ENCODE measurements around the gene NCAM1.

NCAM1 gene

GRCh38 chr11:112975493-112975892 is 14.3 kb downstream of the NCAM1 start:
- Histone ChIP-seq H3K4me3 (no peak overlapping the region), H3K36me3 (no peaks in the 10 kb centered on the region), H3K9me3 (replicated peaks in 1 of 11) (no peaks in the 10 kb centered on the region), H3K4me1 (peaks cover 0 to 54% (median 9%) of the 10 kb centered on the region in 10 experiments; a peak in 11 of 20 replicates), H3K27me3 (0 out of 22 replicates have a peak, but pooled peaks cover 0 to 7% (median 0%) of the 10 kb centered on the region in 11 experiments), H3K9ac (no peak overlapping the region), H3K4me2 (no peak overlapping the region), H4K20me1 (no peaks in the 10 kb centered on the region), H3K27ac (no peak overlapping the region)
- no peak for TF ChIP-seq Cebpa-rat (IDR thresholded peaks at IDR 0.05)

- H3K36me3 ChIP-seq: no peaks in the 10 kb centered on the region
- H3K27me3 ChIP-seq: 0 out of 22 replicates have a peak, but pooled peaks cover 0 to 7% (median 0%) of the 10 kb centered on the region in 11 experiments
- H3K9me3 ChIP-seq (replicated peaks in 1 of 11): no peaks in the 10 kb centered on the region
- peak overlapping the region in 4 of 11 experiments; percentile 5 to 54 (median 32); a peak in 7 of 22 replicates for H3K27ac ChIP-seq
- H3K4me2 ChIP-seq: peak overlapping the region in 7 of 11 experiments; percentile 17 to 70 (median 57); a peak in 13 of 22 replicates
- no peak overlapping the region for H3K9ac ChIP-seq
- H4K20me1 ChIP-seq: no peaks in the 10 kb centered on the region
- H3K4me1 ChIP-seq: peaks cover 0 to 45% (median 7%) of the 10 kb centered on the region in 10 experiments; a peak in 11 of 20 replicates
- peak in 7 of 11 experiments; percentile 31 to 92 (median 59); a peak in 15 of 22 replicates for TF ChIP-seq Cebpa-rat (IDR thresholded peaks at IDR 0.05)
- no peak overlapping the region for H3K4me3 ChIP-seq
Measured at GRCh38 chr11:112977755-112978154, 16.5 kb downstream of the NCAM1 start.

- H3K27ac ChIP-seq: no peak overlapping the region
- H3K36me3 ChIP-seq: no peaks in the 10 kb centered on the region
- TF ChIP-seq Cebpa-rat (IDR thresholded peaks at IDR 0.05): no peak
- no peaks in the 10 kb centered on the region for H3K27me3 ChIP-seq
- H4K20me1 ChIP-seq: no peaks in the 10 kb centered on the region
- no peak overlapping the region for H3K9ac ChIP-seq
- no peak overlapping the region for H3K4me2 ChIP-seq
- no peak overlapping the region for H3K4me3 ChIP-seq
- H3K9me3 ChIP-seq (replicated peaks in 1 of 11): peaks cover 12 to 28% (median 21%) of the 10 kb centered on the region in 11 experiments
- H3K4me1 ChIP-seq: peaks cover 0 to 4% (median 0%) of the 10 kb centered on the region in 10 experiments; a peak in 4 of 20 replicates
Measured at GRCh38 chr11:112983887-112984286, 22.7 kb downstream of the NCAM1 start.

DNA sequence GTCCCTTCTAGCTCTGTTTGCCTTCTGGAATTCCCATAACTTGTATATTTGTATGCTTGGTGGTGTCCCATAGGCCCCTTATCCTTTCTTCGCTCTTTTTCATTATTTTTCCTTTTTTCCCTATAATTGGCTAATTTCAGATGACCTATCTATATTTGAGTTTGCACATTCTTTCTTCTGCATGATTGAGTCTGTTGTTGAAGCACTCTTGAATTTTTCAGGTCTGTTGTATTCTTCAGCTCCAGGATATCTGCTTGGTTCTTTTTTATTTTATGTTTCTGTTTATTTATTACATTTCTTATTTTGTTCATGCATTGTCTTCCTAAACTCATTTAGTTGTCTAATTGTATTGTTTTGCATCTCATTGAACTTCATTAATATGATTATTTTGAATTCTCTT is 28.0 kb downstream of the NCAM1 start:
- Histone ChIP-seq H3K4me3 (no peak overlapping the region), H3K9me3 (replicated peaks in 1 of 11) (peaks cover 32 to 49% (median 38%) of the 10 kb centered on the region in 11 experiments), H3K9ac (no peak overlapping the region), H3K27me3 (no peaks in the 10 kb centered on the region), H3K4me1 (no peaks in the 10 kb centered on the region), H3K4me2 (no peak overlapping the region), H3K36me3 (no peaks in the 10 kb centered on the region), H3K27ac (no peak overlapping the region), H4K20me1 (no peaks in the 10 kb centered on the region)
- TF ChIP-seq Cebpa-rat (IDR thresholded peaks at IDR 0.05): no peak

DNA sequence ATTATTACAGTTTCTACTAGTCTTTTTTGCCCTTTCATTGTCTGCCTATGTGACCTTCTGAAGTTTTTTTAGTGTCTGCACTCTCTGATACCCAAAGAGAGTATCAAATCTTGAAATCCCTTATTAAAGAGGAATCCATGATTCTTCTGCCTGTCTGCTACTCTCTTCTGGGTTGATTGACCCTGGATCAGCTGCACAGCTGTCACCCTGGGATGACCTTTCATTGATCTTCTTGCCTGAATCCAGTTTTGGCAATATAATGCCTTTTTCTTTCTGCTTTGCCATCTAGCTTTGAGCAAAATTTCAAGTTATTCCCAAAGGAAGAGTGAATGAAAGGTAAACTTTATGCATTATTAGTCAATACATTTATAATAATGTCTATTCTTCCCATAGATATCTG is 32.6 kb downstream of the NCAM1 start:
- H3K9ac ChIP-seq: no peak overlapping the region
- no peaks in the 10 kb centered on the region for H4K20me1 ChIP-seq
- H3K36me3 ChIP-seq: no peaks in the 10 kb centered on the region

GRCh38 chr11:112995423-112996090 is 34.3 kb downstream of the NCAM1 start:
- peaks cover 0 to 14% (median 3%) of the 10 kb centered on the region in 11 experiments; a peak in 14 of 22 replicates for H3K9me3 ChIP-seq (replicated peaks in 1 of 11)
- no peak overlapping the region for H3K9ac ChIP-seq
- H3K27ac ChIP-seq: no peak overlapping the region
- H3K27me3 ChIP-seq: no peaks in the 10 kb centered on the region
- no peaks in the 10 kb centered on the region; a peak in 1 of 20 replicates for H3K4me1 ChIP-seq
- TF ChIP-seq Cebpa-rat (IDR thresholded peaks at IDR 0.05): no peak
- no peaks in the 10 kb centered on the region for H3K36me3 ChIP-seq
- no peak overlapping the region for H3K4me2 ChIP-seq
- no peaks in the 10 kb centered on the region for H4K20me1 ChIP-seq
- no peak overlapping the region for H3K4me3 ChIP-seq

More for the DNA sequence above, 32.6 kb downstream of the NCAM1 start:
- Histone ChIP-seq H3K27me3 (no peaks in the 10 kb centered on the region), H3K4me2 (no peak overlapping the region), H3K27ac (no peak overlapping the region), H3K9me3 (replicated peaks in 1 of 11) (peaks cover 14 to 31% (median 20%) of the 10 kb centered on the region in 11 experiments), H3K4me1 (no peaks in the 10 kb centered on the region; a peak in 1 of 20 replicates), H3K4me3 (no peak overlapping the region)
- no peak for TF ChIP-seq Cebpa-rat (IDR thresholded peaks at IDR 0.05)

GRCh38 chr11:112996994-112997393 is 35.8 kb downstream of the NCAM1 start:
- Histone ChIP-seq H4K20me1 (no peaks in the 10 kb centered on the region), H3K4me1 (no peaks in the 10 kb centered on the region; a peak in 1 of 20 replicates), H3K9me3 (replicated peaks in 1 of 11) (peaks cover 0 to 10% (median 0%) of the 10 kb centered on the region in 11 experiments; a peak in 3 of 22 replicates), H3K27ac (no peak overlapping the region), H3K4me3 (no peak overlapping the region), H3K4me2 (no peak overlapping the region), H3K9ac (no peak overlapping the region), H3K36me3 (no peaks in the 10 kb centered on the region), H3K27me3 (no peaks in the 10 kb centered on the region)
- TF ChIP-seq Cebpa-rat (IDR thresholded peaks at IDR 0.05): no peak

- Histone ChIP-seq H3K4me2 (no peak overlapping the region), H3K9me3 (replicated peaks in 1 of 11) (peaks cover 0 to 7% (median 0%) of the 10 kb centered on the region in 11 experiments; a peak in 3 of 22 replicates), H3K4me1 (no peaks in the 10 kb centered on the region; a peak in 1 of 20 replicates), H4K20me1 (no peaks in the 10 kb centered on the region), H3K36me3 (no peaks in the 10 kb centered on the region), H3K27ac (no peak overlapping the region), H3K27me3 (no peaks in the 10 kb centered on the region), H3K4me3 (no peak overlapping the region), H3K9ac (no peak overlapping the region)
- no peak for TF ChIP-seq Cebpa-rat (IDR thresholded peaks at IDR 0.05)
Measured at GRCh38 chr11:112997857-112998466, 36.7 kb downstream of the NCAM1 start.

GRCh38 chr11:112999520-112999919 is 38.3 kb downstream of the NCAM1 start:
- no peak overlapping the region for H3K27ac ChIP-seq
- H3K36me3 ChIP-seq: no peaks in the 10 kb centered on the region
- no peak overlapping the region for H3K4me3 ChIP-seq
- no peaks in the 10 kb centered on the region for H3K27me3 ChIP-seq
- H3K4me1 ChIP-seq: no peaks in the 10 kb centered on the region; a peak in 1 of 20 replicates
- TF ChIP-seq Cebpa-rat (IDR thresholded peaks at IDR 0.05): no peak
- H4K20me1 ChIP-seq: no peaks in the 10 kb centered on the region
- H3K9ac ChIP-seq: no peak overlapping the region
- H3K4me2 ChIP-seq: no peak overlapping the region
- H3K9me3 ChIP-seq (replicated peaks in 1 of 11): 0 out of 22 replicates have a peak, but pooled peaks cover 0 to under 1% (median 0%) of the 10 kb centered on the region in 11 experiments
